Kidney epithelial cell (primary cell): ENCODE data around the gene UFSP2. TPM values are rescaled to one million over a fixed set of nuclear protein-coding genes. Genes with fewer than 3 reads are reported as not detected.

Experiments used
- DNase-seq: peaks from one replicate; pipeline ENCODE4 v3.0.0-alpha.2; 2010; ENCODE audit warnings: low read depth
- H3K27me3 ChIP-seq: 2 replicates; pipeline ENCODE4 v1.6.0; 2011; ENCODE audit warnings: low read length; ENCODE audit not compliant: control insufficient read depth, insufficient read depth
- H3K36me3 ChIP-seq: 2 replicates; pipeline ENCODE4 v1.5.1; 2011; ENCODE audit warnings: low read length; ENCODE audit not compliant: control insufficient read depth, insufficient read depth
- H3K4me3 ChIP-seq: 2 replicates; pipeline ENCODE4 v1.5.1; 2011; ENCODE audit warnings: low read depth, mild to moderate bottlenecking, control low read depth, low read length
- total RNA-seq: library from RNA; depleted of rRNA; stranded (reverse); fragments of >200 nt; gene quantifications from 2 replicates; pipeline ENCODE4 v1.2.3, GENCODE V29; 2015
- TF ChIP-seq, protein P1 (sequence below): IDR thresholded peaks from 2 replicates; pipeline ENCODE4 v1.5.1; 2011; ENCODE audit warnings: mild to moderate bottlenecking, moderate library complexity, low read length, control low read depth, inconsistent platforms; ENCODE audit not compliant: insufficient read depth, poor library complexity, severe bottlenecking

UFSP2 gene
- total RNA-seq, 1 donor from 2014 or later, result 37.9 TPM

DNA sequence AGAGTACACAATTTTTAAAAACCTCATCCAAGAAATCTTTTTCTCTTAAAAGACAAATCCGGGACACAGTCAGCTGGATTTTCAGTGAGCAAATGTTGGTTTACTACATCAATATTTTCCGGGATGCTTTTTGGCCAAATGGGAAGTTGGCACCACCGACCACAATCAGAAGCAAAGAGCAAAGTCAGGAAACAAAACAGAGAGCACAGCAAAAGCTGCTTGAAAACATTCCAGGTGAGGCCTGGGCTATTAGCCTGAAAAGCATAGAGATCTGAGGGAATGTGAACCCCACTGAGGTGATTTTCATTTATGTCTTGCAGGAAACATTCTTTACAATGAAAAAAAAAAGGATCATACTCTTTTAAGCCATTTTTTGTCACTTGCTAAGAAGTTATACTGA lies 63.9 kb downstream of the UFSP2 start:
- no peak for DNase-seq
- no peaks in the 10 kb centered on the region for H3K36me3 ChIP-seq
- H3K4me3 ChIP-seq, result no peak overlapping the region
- TF ChIP-seq, protein P1, sequence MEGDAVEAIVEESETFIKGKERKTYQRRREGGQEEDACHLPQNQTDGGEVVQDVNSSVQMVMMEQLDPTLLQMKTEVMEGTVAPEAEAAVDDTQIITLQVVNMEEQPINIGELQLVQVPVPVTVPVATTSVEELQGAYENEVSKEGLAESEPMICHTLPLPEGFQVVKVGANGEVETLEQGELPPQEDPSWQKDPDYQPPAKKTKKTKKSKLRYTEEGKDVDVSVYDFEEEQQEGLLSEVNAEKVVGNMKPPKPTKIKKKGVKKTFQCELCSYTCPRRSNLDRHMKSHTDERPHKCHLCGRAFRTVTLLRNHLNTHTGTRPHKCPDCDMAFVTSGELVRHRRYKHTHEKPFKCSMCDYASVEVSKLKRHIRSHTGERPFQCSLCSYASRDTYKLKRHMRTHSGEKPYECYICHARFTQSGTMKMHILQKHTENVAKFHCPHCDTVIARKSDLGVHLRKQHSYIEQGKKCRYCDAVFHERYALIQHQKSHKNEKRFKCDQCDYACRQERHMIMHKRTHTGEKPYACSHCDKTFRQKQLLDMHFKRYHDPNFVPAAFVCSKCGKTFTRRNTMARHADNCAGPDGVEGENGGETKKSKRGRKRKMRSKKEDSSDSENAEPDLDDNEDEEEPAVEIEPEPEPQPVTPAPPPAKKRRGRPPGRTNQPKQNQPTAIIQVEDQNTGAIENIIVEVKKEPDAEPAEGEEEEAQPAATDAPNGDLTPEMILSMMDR, result no peak
- H3K27me3 ChIP-seq, result no peaks in the 10 kb centered on the region

DNA sequence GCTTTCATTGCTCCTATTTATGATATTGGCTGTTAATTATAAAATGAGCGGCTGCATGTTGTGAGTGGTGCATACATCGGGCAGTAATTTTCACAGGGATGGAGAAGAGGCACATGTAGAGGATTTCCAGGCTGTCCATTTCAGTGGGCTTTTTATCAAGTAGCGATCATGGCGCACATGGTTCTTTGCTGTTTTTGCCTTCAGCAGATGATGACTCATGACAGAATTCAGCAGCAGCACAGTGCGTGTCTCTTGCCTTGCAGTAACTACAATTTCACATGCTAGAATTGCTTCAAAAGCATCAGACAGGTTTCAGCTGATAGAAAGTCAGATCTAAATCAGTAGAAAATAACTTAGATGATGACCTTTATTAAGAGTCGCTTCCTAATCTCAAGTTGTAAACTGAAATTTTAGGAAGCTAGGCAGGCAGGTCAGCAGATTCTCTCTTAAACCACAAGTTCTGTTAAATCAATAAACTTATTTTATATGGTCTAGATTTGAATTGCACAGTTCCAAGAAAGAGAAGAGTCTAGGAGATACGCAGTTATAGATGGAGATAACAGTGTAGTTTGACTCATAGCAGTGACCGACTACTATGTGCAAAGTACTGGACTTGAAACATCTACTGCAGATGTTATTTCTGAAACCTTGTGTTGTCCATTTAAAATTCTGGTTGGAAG lies 65.9 kb downstream of the UFSP2 start:
- H3K36me3 ChIP-seq, result no peaks in the 10 kb centered on the region
- H3K4me3 ChIP-seq, result no peak overlapping the region
- TF ChIP-seq, protein P1, result no peak
- DNase-seq, result no peak
- no peaks in the 10 kb centered on the region for H3K27me3 ChIP-seq

DNA sequence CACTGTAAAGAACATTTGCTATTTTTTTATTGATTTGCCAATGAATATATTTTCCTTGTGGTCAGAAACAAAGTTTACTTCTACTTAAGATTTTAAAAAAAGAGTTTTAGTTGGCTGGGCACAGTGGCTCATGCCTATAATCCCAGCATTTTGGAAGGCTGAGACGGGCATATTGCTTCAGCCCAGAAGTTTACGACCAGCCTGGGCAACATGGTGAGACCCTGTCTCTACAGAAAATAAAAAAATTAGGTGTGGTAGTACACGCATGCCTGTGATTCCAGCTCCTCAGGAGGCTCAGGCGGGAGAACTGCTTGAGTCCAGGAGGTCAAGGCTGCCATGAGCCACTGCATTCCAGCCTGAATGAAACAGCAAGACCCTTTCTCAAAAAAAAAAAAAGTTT lies 66.8 kb downstream of the UFSP2 start:
- H3K36me3 ChIP-seq, result no peaks in the 10 kb centered on the region
- DNase-seq, result no peak
- no peak overlapping the region for H3K4me3 ChIP-seq
- H3K27me3 ChIP-seq, result no peaks in the 10 kb centered on the region
- TF ChIP-seq, protein P1, result no peak

DNA sequence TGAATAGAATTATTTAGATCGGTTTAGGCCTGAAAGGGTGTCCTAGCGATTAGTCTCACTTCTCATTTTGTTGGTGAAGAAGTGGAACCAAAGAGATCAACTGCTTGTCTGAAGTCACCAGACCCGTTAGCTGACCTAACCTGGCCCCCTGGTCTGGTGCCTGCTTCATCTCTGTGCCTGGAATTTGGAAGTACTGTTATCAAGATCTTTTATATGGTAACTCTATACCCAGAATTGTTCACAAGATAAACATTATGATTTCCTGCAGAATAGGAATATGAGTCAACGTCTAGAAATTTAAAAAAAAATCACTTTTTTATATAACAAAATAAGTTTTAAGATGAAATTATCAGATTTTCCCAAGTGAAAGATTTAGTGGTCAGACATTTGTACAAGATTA lies 67.2 kb downstream of the UFSP2 start:
- DNase-seq, result no peak
- Histone ChIP-seq H3K27me3 (no peaks in the 10 kb centered on the region), H3K36me3 (no peaks in the 10 kb centered on the region), H3K4me3 (no peak overlapping the region)
- TF ChIP-seq, protein P1, result no peak

DNA sequence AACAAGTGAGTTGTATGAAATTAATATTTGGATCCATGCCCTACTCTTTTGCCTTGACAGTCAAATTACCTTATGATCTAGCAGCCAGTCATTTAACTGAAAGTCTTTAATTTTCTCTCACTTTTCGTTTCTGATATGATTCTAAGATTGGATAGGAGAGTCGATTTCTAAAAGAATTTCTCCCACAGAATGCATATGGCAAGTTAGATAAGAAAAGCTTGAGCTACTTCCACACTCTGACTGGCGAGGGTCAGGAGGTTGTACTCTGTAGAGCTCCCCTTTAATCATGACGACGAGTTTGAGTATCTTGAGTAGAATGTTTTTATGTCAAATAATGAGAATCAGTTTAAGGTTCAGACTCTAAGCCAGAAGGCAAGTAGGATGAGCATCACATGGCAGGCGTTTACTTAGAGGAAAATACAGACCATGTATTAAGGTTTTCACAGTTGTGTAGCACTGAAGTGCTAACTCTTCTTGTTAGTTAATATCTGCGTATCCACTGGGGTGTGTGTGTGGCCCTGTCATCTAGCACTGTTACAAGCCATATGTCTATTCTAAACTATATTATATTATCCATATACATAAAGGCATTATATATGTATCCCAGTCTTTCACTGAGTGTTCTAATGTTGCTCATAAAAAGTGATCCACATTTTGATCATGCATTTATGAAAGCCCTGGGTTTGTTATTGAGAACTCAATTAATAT lies 67.9 kb downstream of the UFSP2 start:
- Histone ChIP-seq H3K27me3 (no peaks in the 10 kb centered on the region), H3K4me3 (no peak overlapping the region), H3K36me3 (no peaks in the 10 kb centered on the region)
- DNase-seq, result no peak
- TF ChIP-seq, protein P1, result no peak
